Activated CD8-positive, alpha-beta memory T cell treated with anti-CD3 and anti-CD28 coated beads, Interleukin-2, amount 10 ng/mL, durations not matched to agents 7 days and 5 days (primary cell): ENCODE data around the gene DPEP1. TPM values are rescaled to one million over a fixed set of nuclear protein-coding genes. Genes with fewer than 3 reads are reported as not detected.
"Not testable (repeated sequence)": the region's sequence is repeated elsewhere in the genome, so short reads cannot be mapped to it uniquely, and the experiment has no call there.

Experiments
- ATAC-seq: fragments of 150-1000 bp; cut with Tn5 transposase; one replicate; pipeline ENCODE4 v1.10.0; 2021; ENCODE audit warnings: moderate library complexity
- CTCF ChIA-PET: fragments of 350-600 bp; sonication (Branson Sonifier 250); formaldehyde crosslinking; loops from one replicate; lab custom pipeline; 2021; ENCODE audit warnings: antibody characterized with exemption; lab: Charles Lee
- DNase-seq: peaks from one replicate; pipeline ENCODE4 v3.0.0-alpha.2; 2020
- H3K27ac Mint-ChIP-seq: one replicate; pipeline ENCODE4 v1.8.0; 2021; ENCODE audit warnings: mild to moderate bottlenecking, mixed read lengths
- H3K27me3 Mint-ChIP-seq: one replicate; pipeline ENCODE4 v1.8.0; 2021; ENCODE audit warnings: mixed read lengths
- H3K36me3 Mint-ChIP-seq: one replicate; pipeline ENCODE4 v1.8.0; 2021; ENCODE audit warnings: mild to moderate bottlenecking, mixed read lengths
- H3K4me1 Mint-ChIP-seq: one replicate; pipeline ENCODE4 v1.8.0; 2021; ENCODE audit warnings: mixed read lengths
- H3K4me3 Mint-ChIP-seq: one replicate; pipeline ENCODE4 v1.8.0; 2021; ENCODE audit warnings: mild to moderate bottlenecking, moderate library complexity, mixed read lengths
- H3K9me3 Mint-ChIP-seq: one replicate; pipeline ENCODE4 v1.8.0; 2022; ENCODE audit warnings: low read depth, mixed read lengths
- total RNA-seq, 2 experiments: library from RNA; stranded (reverse); gene quantifications; one replicate each; pipeline ENCODE4 v1.2.3, GENCODE V29; 2021

The DPEP1 gene
- total RNA-seq, 2 experiments from 2014 or later: not detected

- CTCF ChIA-PET: interaction anchor here (1.5 kb wide), 1 partner anchor 38 kb away, joined by 3 read pairs; no protein-coding TSS in a partner anchor
- H3K27me3 Mint-ChIP-seq: no peaks in the 10 kb centered on the region
- H3K4me3 Mint-ChIP-seq: no peak overlapping the region
- H3K36me3 Mint-ChIP-seq: peaks cover 45% of the 10 kb centered on the region
- ATAC-seq (no peak), DNase-seq (no peak)
- H3K27ac Mint-ChIP-seq: no peak overlapping the region
- H3K9me3 Mint-ChIP-seq: no peaks in the 10 kb centered on the region
- H3K4me1 Mint-ChIP-seq: peaks cover 24% of the 10 kb centered on the region
These were observed 47.8 kb downstream of the DPEP1 start for GRCh38 chr16:89661215-89661614.

- H3K27ac Mint-ChIP-seq, ATAC-seq, H3K9me3 Mint-ChIP-seq, H3K27me3 Mint-ChIP-seq, CTCF ChIA-PET, H3K4me3 Mint-ChIP-seq, DNase-seq: not testable (repeated sequence)
- peaks cover 11% of the 10 kb centered on the region for H3K4me1 Mint-ChIP-seq
- peaks cover 43% of the 10 kb centered on the region for H3K36me3 Mint-ChIP-seq
These were observed 50.8 kb downstream of the DPEP1 start for GRCh38 chr16:89664238-89664637.

GRCh38 chr16:89667000-89667399, 53.6 kb downstream of the DPEP1 start:
- not testable (repeated sequence) for H3K27ac Mint-ChIP-seq, DNase-seq, ATAC-seq, H3K27me3 Mint-ChIP-seq, H3K9me3 Mint-ChIP-seq, H3K4me1 Mint-ChIP-seq, H3K4me3 Mint-ChIP-seq
- H3K36me3 Mint-ChIP-seq: peaks cover 22% of the 10 kb centered on the region
- CTCF ChIA-PET: interaction anchor here (0.6 kb wide), 1 partner anchor 55 kb away, joined by 3 read pairs; no protein-coding TSS in a partner anchor

GRCh38 chr16:89667633-89668032, 54.2 kb downstream of the DPEP1 start:
- CTCF ChIA-PET: interaction anchor here (1.3 kb wide), 1 partner anchor 33 kb away, joined by 3 read pairs; no protein-coding TSS in a partner anchor

GRCh38 chr16:89668790-89669158, 55.3 kb downstream of the DPEP1 start:
- no peak for DNase-seq
- Mint-ChIP-seq H3K36me3 (peaks cover 6% of the 10 kb centered on the region), H3K27ac (no peak overlapping the region), H3K9me3 (no peaks in the 10 kb centered on the region), H3K4me3 (no peak overlapping the region), H3K4me1 (no peaks in the 10 kb centered on the region), H3K27me3 (no peaks in the 10 kb centered on the region)
- CTCF ChIA-PET: interaction anchor here (0.6 to 1.3 kb wide), 2 partner anchors 32 to 105 kb away, joined by 3 read pairs; no protein-coding TSS in a partner anchor
- no peak for ATAC-seq

More at GRCh38 chr16:89667633-89668032, 54.2 kb downstream of the DPEP1 start:
- no peak overlapping the region for H3K27ac Mint-ChIP-seq
- H3K4me1 Mint-ChIP-seq: no peaks in the 10 kb centered on the region
- no peaks in the 10 kb centered on the region for H3K27me3 Mint-ChIP-seq
- H3K36me3 Mint-ChIP-seq: peaks cover 16% of the 10 kb centered on the region
- ATAC-seq: no peak
- no peak overlapping the region for H3K4me3 Mint-ChIP-seq
- no peaks in the 10 kb centered on the region for H3K9me3 Mint-ChIP-seq
- DNase-seq: no peak

GRCh38 chr16:89669755-89670154, 56.3 kb downstream of the DPEP1 start:
- Mint-ChIP-seq H3K27ac (no peak overlapping the region), H3K4me1 (no peaks in the 10 kb centered on the region), H3K27me3 (no peaks in the 10 kb centered on the region), H3K9me3 (no peaks in the 10 kb centered on the region), H3K36me3 (peaks cover 2% of the 10 kb centered on the region), H3K4me3 (no peak overlapping the region)
- no peak for DNase-seq
- CTCF ChIA-PET: no interaction called here
- ATAC-seq: no peak

- Mint-ChIP-seq H3K4me3 (no peak overlapping the region), H3K27ac (no peak overlapping the region), H3K27me3 (no peaks in the 10 kb centered on the region), H3K36me3 (peaks cover 2% of the 10 kb centered on the region), H3K9me3 (no peaks in the 10 kb centered on the region), H3K4me1 (no peaks in the 10 kb centered on the region)
- no peak for ATAC-seq
- no peak for DNase-seq
- CTCF ChIA-PET: interaction anchor here (0.9 kb wide), 1 partner anchor 30 kb away, joined by 3 read pairs; no protein-coding TSS in a partner anchor
These were observed 57.3 kb downstream of the DPEP1 start for GRCh38 chr16:89670496-89671431.

GRCh38 chr16:89671565-89671964, 58.1 kb downstream of the DPEP1 start:
- H3K4me1 Mint-ChIP-seq, H3K27me3 Mint-ChIP-seq, CTCF ChIA-PET, H3K36me3 Mint-ChIP-seq, ATAC-seq, H3K9me3 Mint-ChIP-seq, H3K4me3 Mint-ChIP-seq, H3K27ac Mint-ChIP-seq, DNase-seq: not testable (repeated sequence)

GRCh38 chr16:89672177-89672941, 58.9 kb downstream of the DPEP1 start:
- H3K4me1 Mint-ChIP-seq: no peaks in the 10 kb centered on the region
- CTCF ChIA-PET: no interaction called here
- no peaks in the 10 kb centered on the region for H3K9me3 Mint-ChIP-seq
- H3K36me3 Mint-ChIP-seq: peaks cover 5% of the 10 kb centered on the region
- no peak overlapping the region for H3K4me3 Mint-ChIP-seq
- DNase-seq (no peak), ATAC-seq (no peak)
- H3K27me3 Mint-ChIP-seq: no peaks in the 10 kb centered on the region
- no peak overlapping the region for H3K27ac Mint-ChIP-seq

GRCh38 chr16:89678258-89678657, 64.8 kb downstream of the DPEP1 start:
- CTCF ChIA-PET: interaction anchor here (0.7 to 1.2 kb wide), 2 partner anchors 22 to 175 kb away, joined by 3 to 5 read pairs; no protein-coding TSS in a partner anchor
- no peak overlapping the region for H3K27ac Mint-ChIP-seq

GRCh38 chr16:89685916-89686315, 72.5 kb downstream of the DPEP1 start:
- H3K27me3 Mint-ChIP-seq: no peaks in the 10 kb centered on the region

More at GRCh38 chr16:89678258-89678657, 64.8 kb downstream of the DPEP1 start:
- Mint-ChIP-seq H3K4me1 (no peaks in the 10 kb centered on the region), H3K4me3 (no peak overlapping the region), H3K27me3 (no peaks in the 10 kb centered on the region), H3K9me3 (peaks cover 2% of the 10 kb centered on the region), H3K36me3 (peaks cover 10% of the 10 kb centered on the region)
- ATAC-seq (no peak), DNase-seq (no peak)

GRCh38 chr16:89686520-89687091, 73.2 kb downstream of the DPEP1 start, which contains the start of gene CDK10:
Gene CDK10, plus strand, starts transcription at chr16:89686689. Its CDS starts 22 bp downstream, at chr16:89686711.
- Mint-ChIP-seq H3K36me3 (peaks cover 17% of the 10 kb centered on the region), H3K27me3 (no peaks in the 10 kb centered on the region), H3K27ac (peak within 1 kb of the TSS; percentile 84), H3K9me3 (no peaks in the 10 kb centered on the region), H3K4me1 (peaks cover 17% of the 10 kb centered on the region), H3K4me3 (peak within 1 kb of the TSS; percentile 82)
- CTCF ChIA-PET: interaction anchor here (0.8 to 2.1 kb wide), 6 partner anchors 9 to 178 kb away, joined by 3 to 31 read pairs (median 6); partner anchors contain the start of genes SPATA2L and SPG7
- ATAC-seq (peak; percentile 90), DNase-seq (peak; percentile 92)

More at GRCh38 chr16:89685916-89686315, 72.5 kb downstream of the DPEP1 start:
- no peak for DNase-seq
- CTCF ChIA-PET: interaction anchor here (0.8 to 2.1 kb wide), 5 partner anchors 10 to 178 kb away, joined by 3 to 31 read pairs (median 6); partner anchors contain the start of genes SPATA2L and SPG7
- Mint-ChIP-seq H3K36me3 (peaks cover 17% of the 10 kb centered on the region), H3K4me3 (peak overlapping the region; percentile 43), H3K4me1 (peaks cover 17% of the 10 kb centered on the region), H3K27ac (peak overlapping the region; percentile 52), H3K9me3 (no peaks in the 10 kb centered on the region)
- ATAC-seq: no peak
